Measurements from ENCODE around the gene NPAS3. TPM values are rescaled to one million over a fixed set of nuclear protein-coding genes. Genes with fewer than 3 reads are reported as not detected.

The NPAS3 gene
- total and polyA plus RNA-seq, 4 donors, result 0.07 to 0.09 (median 0.08) TPM; not detected in 1

DNA sequence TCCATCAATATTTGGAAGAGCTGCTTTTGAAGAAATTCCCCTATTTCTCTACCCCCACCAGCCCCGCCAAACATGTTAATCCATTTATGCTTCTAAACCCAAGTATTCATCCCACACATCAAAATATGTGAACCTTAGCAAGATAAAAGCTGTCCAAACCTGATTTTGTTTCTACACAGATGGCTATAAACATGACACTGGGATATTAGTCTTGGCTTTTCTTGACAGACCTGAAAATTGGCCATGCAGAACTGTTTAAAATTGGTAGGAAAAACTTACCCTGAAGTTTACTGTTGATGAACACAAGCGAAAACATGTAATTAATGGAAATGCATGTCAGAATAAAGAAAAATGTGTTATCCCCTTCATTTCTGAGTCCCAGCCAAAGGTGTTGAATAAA, 642.2 kb downstream of the NPAS3 start (continued):
- TF ChIP-seq, protein P1, sequence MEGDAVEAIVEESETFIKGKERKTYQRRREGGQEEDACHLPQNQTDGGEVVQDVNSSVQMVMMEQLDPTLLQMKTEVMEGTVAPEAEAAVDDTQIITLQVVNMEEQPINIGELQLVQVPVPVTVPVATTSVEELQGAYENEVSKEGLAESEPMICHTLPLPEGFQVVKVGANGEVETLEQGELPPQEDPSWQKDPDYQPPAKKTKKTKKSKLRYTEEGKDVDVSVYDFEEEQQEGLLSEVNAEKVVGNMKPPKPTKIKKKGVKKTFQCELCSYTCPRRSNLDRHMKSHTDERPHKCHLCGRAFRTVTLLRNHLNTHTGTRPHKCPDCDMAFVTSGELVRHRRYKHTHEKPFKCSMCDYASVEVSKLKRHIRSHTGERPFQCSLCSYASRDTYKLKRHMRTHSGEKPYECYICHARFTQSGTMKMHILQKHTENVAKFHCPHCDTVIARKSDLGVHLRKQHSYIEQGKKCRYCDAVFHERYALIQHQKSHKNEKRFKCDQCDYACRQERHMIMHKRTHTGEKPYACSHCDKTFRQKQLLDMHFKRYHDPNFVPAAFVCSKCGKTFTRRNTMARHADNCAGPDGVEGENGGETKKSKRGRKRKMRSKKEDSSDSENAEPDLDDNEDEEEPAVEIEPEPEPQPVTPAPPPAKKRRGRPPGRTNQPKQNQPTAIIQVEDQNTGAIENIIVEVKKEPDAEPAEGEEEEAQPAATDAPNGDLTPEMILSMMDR (IDR thresholded peaks at IDR 0.05; ENCODE audit: low read depth, low read length, missing input control), result no peak

DNA sequence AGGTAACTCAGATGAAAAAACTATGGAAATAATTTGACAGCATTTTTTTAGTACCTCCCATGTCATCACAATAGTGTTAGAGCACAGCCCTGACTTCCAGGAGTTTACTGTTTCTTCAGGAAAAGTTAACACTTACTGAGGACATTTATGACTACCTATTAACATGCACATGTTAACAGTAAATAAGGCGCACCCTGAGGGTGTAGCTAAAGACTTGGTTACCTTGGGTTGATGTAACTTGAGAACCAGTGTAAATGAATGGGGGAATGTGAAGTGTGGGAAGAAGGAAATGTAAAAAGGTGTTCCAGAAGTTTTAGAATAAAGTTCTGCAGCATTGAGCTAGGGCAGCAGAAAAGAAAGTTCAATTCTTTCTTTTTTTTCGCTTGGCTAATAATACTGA, 646.0 kb downstream of the NPAS3 start:
- no peak for DNase-seq (ENCODE audit: low spot score)

DNA sequence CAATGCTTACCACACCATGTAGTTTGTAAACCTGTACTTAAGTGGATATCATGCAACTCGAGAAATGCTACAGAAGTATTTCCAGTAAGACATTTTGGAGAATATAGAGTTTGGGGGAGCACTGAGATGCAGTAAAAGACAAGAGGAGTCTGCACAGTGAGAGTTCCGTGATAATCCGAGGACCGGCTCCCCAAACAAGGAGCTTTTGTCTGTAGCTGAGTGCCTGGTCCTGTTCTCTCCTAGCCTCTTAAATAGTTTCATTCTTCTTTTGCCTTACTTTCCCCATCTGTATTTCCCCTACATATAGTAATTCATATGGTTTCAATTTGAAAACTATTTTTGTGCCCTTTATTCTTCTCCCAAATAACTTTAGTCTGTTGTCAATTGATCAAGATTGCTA, 648.1 kb downstream of the NPAS3 start:
- 84% methylated on average over 4 of the region's 4 CpGs for WGBS
- Histone ChIP-seq H3K27ac (ENCODE audit: low read depth in 1 of 2, low read length in 2 of 2) (no peak overlapping the region), H3K4me1 (ENCODE audit: control insufficient read depth in 4 of 4, insufficient read depth in 4 of 4, low read length in 3 of 4) (no peaks in the 10 kb centered on the region), H3K9ac (ENCODE audit: low read depth in 1 of 2, low read length in 2 of 2) (no peak overlapping the region), H3K4me3 (ENCODE audit: low read depth in 1 of 3, low read length in 3 of 3) (no peak overlapping the region), H3K36me3 (ENCODE audit: control insufficient read depth in 4 of 4, insufficient read depth in 3 of 4, low read depth in 1 of 4, low read length in 3 of 4) (no peaks in the 10 kb centered on the region), H3K9me3 (ENCODE audit: control insufficient read depth in 4 of 4, low read length in 3 of 4) (no peaks in the 10 kb centered on the region), H3K27me3 (ENCODE audit: control insufficient read depth in 4 of 4, insufficient read depth in 4 of 4, low read length in 3 of 4) (peaks cover 0 to 7% (median 1%) of the 10 kb centered on the region in 4 donors)
- no peak for DNase-seq (ENCODE audit: low spot score)
- TF ChIP-seq RXRA (IDR thresholded peaks at IDR 0.05) (no peak), RAD21 (IDR thresholded peaks at IDR 0.05) (no peak), YY1 (IDR thresholded peaks at IDR 0.05) (no peak), FOXA2 (IDR thresholded peaks at IDR 0.05) (no peak), HNF4A (conservative IDR thresholded peaks at IDR 0.05) (no peak), JUND (IDR thresholded peaks at IDR 0.05) (no peak), HNF4G (IDR thresholded peaks at IDR 0.05) (no peak), TAF1 (conservative IDR thresholded peaks at IDR 0.05) (no peak), SP1 (IDR thresholded peaks at IDR 0.05) (no peak), FOXA1 (IDR thresholded peaks at IDR 0.05) (no peak), NR2F2 (IDR thresholded peaks at IDR 0.05) (no peak), EGR1 (IDR thresholded peaks at IDR 0.05; ENCODE audit: low read depth in 2 of 2) (no peak), GABPA (IDR thresholded peaks at IDR 0.05 in 1 of 2, conservative IDR thresholded peaks at IDR 0.05 in 1 of 2) (no peak)
- TF ChIP-seq, protein P1 (IDR thresholded peaks at IDR 0.05; ENCODE audit: low read depth, low read length, missing input control), result no peak
- TF ChIP-seq, protein P2, sequence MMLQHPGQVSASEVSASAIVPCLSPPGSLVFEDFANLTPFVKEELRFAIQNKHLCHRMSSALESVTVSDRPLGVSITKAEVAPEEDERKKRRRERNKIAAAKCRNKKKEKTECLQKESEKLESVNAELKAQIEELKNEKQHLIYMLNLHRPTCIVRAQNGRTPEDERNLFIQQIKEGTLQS (IDR thresholded peaks at IDR 0.05), result no peak
- TF ChIP-seq, protein P3, sequence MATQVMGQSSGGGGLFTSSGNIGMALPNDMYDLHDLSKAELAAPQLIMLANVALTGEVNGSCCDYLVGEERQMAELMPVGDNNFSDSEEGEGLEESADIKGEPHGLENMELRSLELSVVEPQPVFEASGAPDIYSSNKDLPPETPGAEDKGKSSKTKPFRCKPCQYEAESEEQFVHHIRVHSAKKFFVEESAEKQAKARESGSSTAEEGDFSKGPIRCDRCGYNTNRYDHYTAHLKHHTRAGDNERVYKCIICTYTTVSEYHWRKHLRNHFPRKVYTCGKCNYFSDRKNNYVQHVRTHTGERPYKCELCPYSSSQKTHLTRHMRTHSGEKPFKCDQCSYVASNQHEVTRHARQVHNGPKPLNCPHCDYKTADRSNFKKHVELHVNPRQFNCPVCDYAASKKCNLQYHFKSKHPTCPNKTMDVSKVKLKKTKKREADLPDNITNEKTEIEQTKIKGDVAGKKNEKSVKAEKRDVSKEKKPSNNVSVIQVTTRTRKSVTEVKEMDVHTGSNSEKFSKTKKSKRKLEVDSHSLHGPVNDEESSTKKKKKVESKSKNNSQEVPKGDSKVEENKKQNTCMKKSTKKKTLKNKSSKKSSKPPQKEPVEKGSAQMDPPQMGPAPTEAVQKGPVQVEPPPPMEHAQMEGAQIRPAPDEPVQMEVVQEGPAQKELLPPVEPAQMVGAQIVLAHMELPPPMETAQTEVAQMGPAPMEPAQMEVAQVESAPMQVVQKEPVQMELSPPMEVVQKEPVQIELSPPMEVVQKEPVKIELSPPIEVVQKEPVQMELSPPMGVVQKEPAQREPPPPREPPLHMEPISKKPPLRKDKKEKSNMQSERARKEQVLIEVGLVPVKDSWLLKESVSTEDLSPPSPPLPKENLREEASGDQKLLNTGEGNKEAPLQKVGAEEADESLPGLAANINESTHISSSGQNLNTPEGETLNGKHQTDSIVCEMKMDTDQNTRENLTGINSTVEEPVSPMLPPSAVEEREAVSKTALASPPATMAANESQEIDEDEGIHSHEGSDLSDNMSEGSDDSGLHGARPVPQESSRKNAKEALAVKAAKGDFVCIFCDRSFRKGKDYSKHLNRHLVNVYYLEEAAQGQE (IDR thresholded peaks at IDR 0.05), result no peak
- TF ChIP-seq, protein P4, sequence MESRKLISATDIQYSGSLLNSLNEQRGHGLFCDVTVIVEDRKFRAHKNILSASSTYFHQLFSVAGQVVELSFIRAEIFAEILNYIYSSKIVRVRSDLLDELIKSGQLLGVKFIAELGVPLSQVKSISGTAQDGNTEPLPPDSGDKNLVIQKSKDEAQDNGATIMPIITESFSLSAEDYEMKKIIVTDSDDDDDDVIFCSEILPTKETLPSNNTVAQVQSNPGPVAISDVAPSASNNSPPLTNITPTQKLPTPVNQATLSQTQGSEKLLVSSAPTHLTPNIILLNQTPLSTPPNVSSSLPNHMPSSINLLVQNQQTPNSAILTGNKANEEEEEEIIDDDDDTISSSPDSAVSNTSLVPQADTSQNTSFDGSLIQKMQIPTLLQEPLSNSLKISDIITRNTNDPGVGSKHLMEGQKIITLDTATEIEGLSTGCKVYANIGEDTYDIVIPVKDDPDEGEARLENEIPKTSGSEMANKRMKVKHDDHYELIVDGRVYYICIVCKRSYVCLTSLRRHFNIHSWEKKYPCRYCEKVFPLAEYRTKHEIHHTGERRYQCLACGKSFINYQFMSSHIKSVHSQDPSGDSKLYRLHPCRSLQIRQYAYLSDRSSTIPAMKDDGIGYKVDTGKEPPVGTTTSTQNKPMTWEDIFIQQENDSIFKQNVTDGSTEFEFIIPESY (IDR thresholded peaks at IDR 0.05), result no peak
- TF ChIP-seq, protein P5, sequence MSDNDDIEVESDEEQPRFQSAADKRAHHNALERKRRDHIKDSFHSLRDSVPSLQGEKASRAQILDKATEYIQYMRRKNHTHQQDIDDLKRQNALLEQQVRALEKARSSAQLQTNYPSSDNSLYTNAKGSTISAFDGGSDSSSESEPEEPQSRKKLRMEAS (IDR thresholded peaks at IDR 0.05), result no peak

More for the DNA sequence above, 646.0 kb downstream of the NPAS3 start:
- no peaks in the 10 kb centered on the region for H3K4me1 ChIP-seq (ENCODE audit: control insufficient read depth in 4 of 4, insufficient read depth in 4 of 4, low read length in 3 of 4)
- peaks cover 0 to 4% (median 1%) of the 10 kb centered on the region in 4 donors for H3K27me3 ChIP-seq (ENCODE audit: control insufficient read depth in 4 of 4, insufficient read depth in 4 of 4, low read length in 3 of 4)
- H3K9me3 ChIP-seq (ENCODE audit: control insufficient read depth in 4 of 4, low read length in 3 of 4), result no peaks in the 10 kb centered on the region
- H3K4me3 ChIP-seq (ENCODE audit: low read depth in 1 of 3, low read length in 3 of 3), result no peak overlapping the region
- H3K27ac ChIP-seq (ENCODE audit: low read depth in 1 of 2, low read length in 2 of 2), result no peak overlapping the region
- 83% methylated on average over 2 of the region's 2 CpGs for WGBS
- no peaks in the 10 kb centered on the region for H3K36me3 ChIP-seq (ENCODE audit: control insufficient read depth in 4 of 4, insufficient read depth in 3 of 4, low read depth in 1 of 4, low read length in 3 of 4)
- TF ChIP-seq, protein P2 (IDR thresholded peaks at IDR 0.05), result no peak
- no peak for TF ChIP-seq GABPA (IDR thresholded peaks at IDR 0.05 in 1 of 2, conservative IDR thresholded peaks at IDR 0.05 in 1 of 2)
- H3K9ac ChIP-seq (ENCODE audit: low read depth in 1 of 2, low read length in 2 of 2), result no peak overlapping the region

All from liver (tissue), 9 donors.